HepG2 (cell line): ENCODE data around the gene NPHS1. TPM values are rescaled to one million over a fixed set of nuclear protein-coding genes. Genes with fewer than 3 reads are reported as not detected.
A peak's percentile ranks its signal among the peaks of the same experiment; 100 is the strongest.

Experiments
- ATAC-seq: fragments of 200-7000 bp; cut with Tn5 transposase; 3 replicates; pipeline ENCODE4 v1.9.1; 2020; ENCODE audit warnings: mild to moderate bottlenecking, moderate library complexity
- BruUV-seq: library from RNA; stranded (reverse); fragments of 400-500 nt; replicated peaks from 2 replicates; lab custom pipeline; 2021; lab: Mats Ljungman, UMichigan
- CTCF ChIA-PET: fragments of 300-600 bp; formaldehyde crosslinking; extraction: SDS; loops from one replicate; lab custom pipeline; 2021; ENCODE audit warnings: low total read pairs, inconsistent platforms, low intra/inter-chr PET ratio; lab: Yijun Ruan, JAX
- POLR2A ChIA-PET: fragments of 350-600 bp; sonication (Branson Sonifier 250); formaldehyde crosslinking; loops from one replicate; lab custom pipeline; 2020; ENCODE audit warnings: antibody characterized with exemption, inconsistent platforms; lab: Yijun Ruan, JAX
- DNase-seq: peaks from one replicate; pipeline ENCODE4 v3.0.0-alpha.2; 2015; ENCODE audit warnings: low spot score
- FAIRE-seq: peaks from 3 replicates; lab custom pipeline; 2011; peaks lifted over from hg19 to GRCh38; lab: Jason Lieb, UNC
- H2AFZ ChIP-seq: one replicate; pipeline ENCODE4 v1.6.1; 2011; ENCODE audit warnings: low read length, inconsistent platforms
- H3K27ac ChIP-seq: fragments of 300-600 bp; 3 replicates; pipeline ENCODE4 v1.8.0; 2011; ENCODE audit warnings: mixed run types, mild to moderate bottlenecking, mixed read lengths, low read length, inconsistent platforms; ENCODE audit not compliant: insufficient read depth; ENCODE audit errors: extremely low read length
- H3K27me3 ChIP-seq, 2 experiments: fragments of 200-600 bp in 1 of 2; 2 replicates in 1 of 2; 3 replicates in 1 of 2; pipeline versions ENCODE4 v1.6.0 to v1.8.0; 2011; ENCODE audit warnings: low read length in 2 of 2, mild to moderate bottlenecking in 2 of 2, moderate library complexity in 2 of 2, inconsistent platforms in 1 of 2; ENCODE audit not compliant: insufficient read depth in 2 of 2, control insufficient read depth in 1 of 2
- H3K36me3 ChIP-seq, 2 experiments: fragments of 200-600 bp in 1 of 2; replicated peaks in 1 of 2; 2 replicates in 1 of 2; 3 replicates in 1 of 2; pipeline versions ENCODE4 v1.5.1 to v1.8.0; 2011; ENCODE audit warnings: low read length in 2 of 2, inconsistent platforms in 1 of 2; ENCODE audit not compliant: insufficient read depth in 2 of 2, control insufficient read depth in 1 of 2
- H3K4me1 ChIP-seq: 2 replicates; pipeline ENCODE4 v1.5.1; 2012; ENCODE audit warnings: low read length, inconsistent platforms; ENCODE audit not compliant: insufficient read depth
- H3K4me2 ChIP-seq: 2 replicates; pipeline ENCODE4 v1.6.0; 2011; ENCODE audit warnings: low read depth, low read length, inconsistent platforms
- H3K4me3 ChIP-seq, 3 experiments: fragments of 200-600 bp in 1 of 3; sonication (generic), shearing (Covaris generic) in 1 of 3; replicated peaks in 1 of 3; 2 replicates each; pipeline ENCODE4 v1.5.1; 2011 to 2016; ENCODE audit warnings: low read length in 3 of 3, inconsistent platforms in 2 of 3, low read depth in 2 of 3, mild to moderate bottlenecking in 2 of 3, control low read depth in 1 of 3, mixed read lengths in 1 of 3; ENCODE audit not compliant: insufficient read depth in 1 of 3
- H3K79me2 ChIP-seq: one replicate; pipeline ENCODE4 v1.6.1; 2011; ENCODE audit warnings: low read length, inconsistent platforms; ENCODE audit not compliant: insufficient read depth
- H3K9ac ChIP-seq: 2 replicates; pipeline ENCODE4 v1.6.0; 2011; ENCODE audit warnings: mild to moderate bottlenecking, low read depth, low read length, inconsistent platforms; ENCODE audit not compliant: insufficient read depth
- H3K9me3 ChIP-seq: 2 replicates; pipeline ENCODE4 v1.5.1; 2012; ENCODE audit warnings: mild to moderate bottlenecking, low read length
- H4K20me1 ChIP-seq: 2 replicates; pipeline ENCODE4 v1.6.0; 2011; ENCODE audit warnings: inconsistent platforms, mild to moderate bottlenecking, low read length, moderate library complexity; ENCODE audit not compliant: insufficient read depth
- AHDC1 ChIP-seq: sonication (generic); formaldehyde crosslinking; IDR thresholded peaks from 2 replicates; pipeline ENCODE4 v1.5.1; 2020; ENCODE audit warnings: mild to moderate bottlenecking, missing genetic modification reagents, borderline replicate concordance
- FOXA1 ChIP-seq, 2 experiments: fragments of 450-650 bp in 1 of 2; sonication (generic) in 1 of 2; formaldehyde crosslinking in 1 of 2; IDR thresholded peaks; 2 replicates each; pipeline versions ENCODE4 v1.4.0 to v1.6.1; 2016 to 2020; ENCODE audit warnings: missing genetic modification reagents in 1 of 2
- HNF4A ChIP-seq: sonication (generic); formaldehyde crosslinking; IDR thresholded peaks from 2 replicates; pipeline ENCODE4 v1.4.0; 2020; ENCODE audit warnings: missing genetic modification reagents
- NR2C2 ChIP-seq: sonication (generic); formaldehyde crosslinking; IDR thresholded peaks from 2 replicates; pipeline ENCODE4 v1.4.0; 2020; ENCODE audit warnings: missing genetic modification reagents, mild to moderate bottlenecking, moderate library complexity, borderline replicate concordance
- ZFP91 ChIP-seq: sonication (generic); formaldehyde crosslinking; IDR thresholded peaks from 2 replicates; pipeline ENCODE4 v1.9.0; 2022; ENCODE audit warnings: missing genetic modification reagents, mild to moderate bottlenecking, borderline replicate concordance
- ZNF687 ChIP-seq: sonication (generic); formaldehyde crosslinking; IDR thresholded peaks from 2 replicates; pipeline ENCODE4 v1.5.1; 2020; ENCODE audit warnings: mild to moderate bottlenecking, missing genetic modification reagents, moderate library complexity
- WGBS: methylation state at CpG from one replicate; pipeline ENCODE4 v1.1.6; 2017; ENCODE audit warnings: low lambda C conversion rate; 5-methylcytosine and 5-hydroxymethylcytosine counted together
- in situ Hi-C: cut with HindIII; loops from 2 replicates; pipeline ENCODE4 v1.10.0; 2017; ENCODE audit warnings: low pct_unique_long_range_greater_than_20kb; ENCODE audit not compliant: extremely low pct_ligation_motif_present
- intact Hi-C: fragments of 100-400 bp; cut with micrococcal nuclease; formaldehyde crosslinking; loops from one replicate; pipeline ENCODE4 v1.10.0; 2022; ENCODE audit not compliant: unreplicated experiment
- polyA plus RNA-seq, 8 experiments: library from polyadenylated mRNA; depleted of rRNA in 3 of 8; stranded (reverse) in 7 of 8; unstranded in 1 of 8; fragments of >200 nt; fragmentation: Illumina TruSeq in 4 of 8; extraction: Trizol in 4 of 8; gene quantifications; 2 replicates each; pipeline versions ENCODE4 v1.2.1 to v1.2.3, GENCODE V29; 2011 to 2016; ENCODE audit warnings: low read depth in 4 of 8, missing spikeins in 1 of 8, mixed read lengths in 1 of 8; ENCODE audit not compliant: insufficient read depth in 1 of 8
- total RNA-seq, 5 experiments: library from RNA; depleted of rRNA; stranded (reverse); fragments of >200 nt; fragmentation: Illumina TruSeq; extraction: Trizol; gene quantifications; 2 replicates each; pipeline ENCODE4 v1.2.3, GENCODE V29; 2016; ENCODE audit warnings: low read depth in 1 of 5

The NPHS1 gene
- total and polyA plus RNA-seq, 2 of the 13 experiments (the other 11 are each of a cell fraction or from before 2014, with no cell fraction given) = not detected

- no peak for TF ChIP-seq AHDC1
These were observed 7.7 kb downstream of the NPHS1 start (continued) for GRCh38 chr19:35844482-35845214.

GRCh38 chr19:35843676-35844481 lies 8.4 kb downstream of the NPHS1 start:
- no peaks in the 10 kb centered on the region for H4K20me1 ChIP-seq
- DNase-seq (no peak), FAIRE-seq (no peak)
- H3K4me3 ChIP-seq = no peak overlapping the region
- no peak overlapping the region for H3K9ac ChIP-seq
- no peak overlapping the region for H2AFZ ChIP-seq
- H3K9me3 ChIP-seq = no peaks in the 10 kb centered on the region
- 5% methylated on average over 20 of the region's 42 CpGs for WGBS
- peak overlapping the region; percentile 23; the same call in 1 of the 2 replicates for H3K4me2 ChIP-seq
- POLR2A ChIA-PET = no interaction called here
- TF ChIP-seq ZFP91 (CRISPR knock-in tag) = 0 out of 2 replicates have a peak, but pooled peaks have one; percentile 4
- no peak for TF ChIP-seq FOXA1 (IDR thresholded peaks at IDR 0.05)
- TF ChIP-seq FOXA1 (CRISPR knock-in tag; IDR thresholded peaks at IDR 0.05) = no peak
- TF ChIP-seq NR2C2 (CRISPR knock-in tag) = 0 out of 2 replicates have a peak, but pooled peaks have one; percentile 14
- 0 out of 2 replicates have a peak, but pooled peaks have one; percentile 2 for TF ChIP-seq HNF4A
- TF ChIP-seq ZNF687 = peak; percentile 10; the same call in 1 of the 2 replicates
- TF ChIP-seq, all 625 proteins: peak for 4
- Histone ChIP-seq H3K27me3 (peaks cover 0 to 29% of the 10 kb centered on the region in 2 experiments), H3K4me1 (peaks cover 27% of the 10 kb centered on the region), H3K36me3 (no peaks in the 10 kb centered on the region), H3K79me2 (no peaks in the 10 kb centered on the region), H3K27ac (no peak overlapping the region)
- intact Hi-C loops = no loop called here
- no peak for ATAC-seq
- in situ Hi-C loops = no loop called here
- CTCF ChIA-PET = no interaction called here
- BruUV-seq = no TSS peak
